SH-SY5Y (cell line): ENCODE results near the gene AGAP1.

Experiments
- GATA2 ChIP-seq: IDR thresholded peaks from 2 replicates; pipeline ENCODE4 v1.6.1; 2011; ENCODE audit warnings: mild to moderate bottlenecking, low read depth, low read length
- GATA3 ChIP-seq: IDR thresholded peaks from 2 replicates; pipeline ENCODE4 v1.6.1; 2011; ENCODE audit warnings: low read depth, mild to moderate bottlenecking, low read length, moderate library complexity

GRCh38 chr2:235808366-235808765 lies 314.5 kb downstream of the AGAP1 start:
- TF ChIP-seq GATA2 (no peak), GATA3 (no peak)
